Calu3 (cell line): ENCODE measurements around the gene C1D. TPM values are rescaled to one million over a fixed set of nuclear protein-coding genes. Genes with fewer than 3 reads are reported as not detected.
"Not testable (repeated sequence)": the region's sequence is repeated elsewhere in the genome, so short reads cannot be mapped to it uniquely, and the experiment has no call there.

Experiments
- BruUV-seq: library from RNA; stranded (reverse); fragments of 400-500 nt; replicated peaks from 2 replicates; lab custom pipeline; 2021; lab: Mats Ljungman, UMichigan
- CTCF ChIA-PET: fragments of 300-600 bp; sonication (Branson Sonifier 250); formaldehyde crosslinking; loops from one replicate; lab custom pipeline; 2022; ENCODE audit warnings: antibody characterized with exemption; lab: Charles Lee
- DNase-seq: peaks from one replicate; pipeline ENCODE4 v3.0.0; 2022
- H3K27ac Mint-ChIP-seq: one replicate; pipeline ENCODE4 v1.8.0; 2022; ENCODE audit warnings: mixed read lengths; ENCODE audit not compliant: unreplicated experiment
- H3K27me3 Mint-ChIP-seq: one replicate; pipeline ENCODE4 v1.8.0; 2022; ENCODE audit warnings: mixed read lengths; ENCODE audit not compliant: unreplicated experiment
- H3K36me3 Mint-ChIP-seq: one replicate; pipeline ENCODE4 v1.8.0; 2022; ENCODE audit warnings: mild to moderate bottlenecking, moderate library complexity, mixed read lengths; ENCODE audit not compliant: insufficient read depth, unreplicated experiment
- H3K4me1 Mint-ChIP-seq: one replicate; pipeline ENCODE4 v1.8.0; 2022; ENCODE audit warnings: mild to moderate bottlenecking, low read depth, mixed read lengths; ENCODE audit not compliant: unreplicated experiment
- H3K4me3 Mint-ChIP-seq: one replicate; pipeline ENCODE4 v1.8.0; 2022; ENCODE audit warnings: mild to moderate bottlenecking, low read depth, moderate library complexity, mixed read lengths; ENCODE audit not compliant: unreplicated experiment
- H3K9me3 Mint-ChIP-seq: one replicate; pipeline ENCODE4 v1.8.0; 2022; ENCODE audit warnings: low read depth, mixed read lengths; ENCODE audit not compliant: unreplicated experiment
- CTCF ChIP-seq: fragments of 200-600 bp; IDR thresholded peaks from one replicate; pipeline ENCODE4 v1.8.0; 2022; ENCODE audit warnings: antibody characterized with exemption; ENCODE audit not compliant: unreplicated experiment
- intact Hi-C: fragments of 100-400 bp; cut with micrococcal nuclease; formaldehyde crosslinking; loops from one replicate; pipeline ENCODE4 v1.10.0; 2022; ENCODE audit not compliant: unreplicated experiment
- total RNA-seq: library from RNA; stranded (reverse); gene quantifications from 2 replicates; pipeline ENCODE4 v1.2.3, GENCODE V29; 2022

Gene C1D
- total RNA-seq, 1 experiment from 2014 or later = 21.0 TPM

DNA sequence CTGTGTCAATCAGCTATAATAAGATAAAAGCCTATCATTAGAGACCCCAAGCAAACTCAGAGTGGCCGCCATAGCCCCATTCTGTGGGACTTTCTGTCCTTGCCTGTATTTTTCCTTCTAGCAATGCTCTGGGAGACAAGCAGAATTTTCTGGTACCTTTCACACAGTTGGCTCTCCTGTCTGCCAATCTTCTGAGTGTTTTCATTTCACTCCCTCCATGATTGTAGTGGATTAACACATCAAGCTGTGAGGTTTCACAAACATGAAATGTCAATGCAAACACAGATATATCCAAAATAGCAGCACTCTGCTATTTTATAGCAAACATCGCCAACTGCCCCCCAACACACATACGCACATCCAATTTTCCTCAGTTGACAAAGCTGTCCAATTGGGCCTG lies 64.9 kb downstream of the C1D start:
- CTCF ChIA-PET = interaction anchor here (0.6 kb wide), 1 partner anchor 39 kb away, joined by 4 read pairs; no protein-coding TSS in a partner anchor
- Mint-ChIP-seq H3K4me1 (no peaks in the 10 kb centered on the region), H3K4me3 (no peak overlapping the region), H3K9me3 (no peaks in the 10 kb centered on the region), H3K27me3 (peaks cover 47% of the 10 kb centered on the region), H3K36me3 (no peaks in the 10 kb centered on the region), H3K27ac (no peak overlapping the region)
- TF ChIP-seq CTCF = no peak
- no TSS peak for BruUV-seq
- no peak for DNase-seq
- intact Hi-C loops = no loop called here

- intact Hi-C loops = no loop called here
- H3K36me3 Mint-ChIP-seq = no peaks in the 10 kb centered on the region
- H3K9me3 Mint-ChIP-seq = no peaks in the 10 kb centered on the region
- CTCF ChIA-PET = interaction anchor here (0.6 kb wide), 1 partner anchor 39 kb away, joined by 4 read pairs; no protein-coding TSS in a partner anchor
- no peaks in the 10 kb centered on the region for H3K4me1 Mint-ChIP-seq
- no TSS peak for BruUV-seq
- H3K27ac Mint-ChIP-seq = no peak overlapping the region
- H3K27me3 Mint-ChIP-seq = peaks cover 44% of the 10 kb centered on the region
- DNase-seq = no peak
- TF ChIP-seq CTCF = no peak
- no peak overlapping the region for H3K4me3 Mint-ChIP-seq
These were observed 65.3 kb downstream of the C1D start for GRCh38 chr2:67997528-67997900.

- TF ChIP-seq CTCF = no peak
- CTCF ChIA-PET = interaction anchor here (0.6 kb wide), 1 partner anchor 40 kb away, joined by 4 read pairs; no protein-coding TSS in a partner anchor
- Mint-ChIP-seq H3K36me3 (no peaks in the 10 kb centered on the region), H3K4me3 (no peak overlapping the region), H3K9me3 (no peaks in the 10 kb centered on the region), H3K27me3 (peaks cover 38% of the 10 kb centered on the region), H3K27ac (no peak overlapping the region), H3K4me1 (no peaks in the 10 kb centered on the region)
- DNase-seq = no peak
- BruUV-seq = no TSS peak
- intact Hi-C loops = no loop called here
These were observed 65.9 kb downstream of the C1D start for GRCh38 chr2:67996772-67997527.

DNA sequence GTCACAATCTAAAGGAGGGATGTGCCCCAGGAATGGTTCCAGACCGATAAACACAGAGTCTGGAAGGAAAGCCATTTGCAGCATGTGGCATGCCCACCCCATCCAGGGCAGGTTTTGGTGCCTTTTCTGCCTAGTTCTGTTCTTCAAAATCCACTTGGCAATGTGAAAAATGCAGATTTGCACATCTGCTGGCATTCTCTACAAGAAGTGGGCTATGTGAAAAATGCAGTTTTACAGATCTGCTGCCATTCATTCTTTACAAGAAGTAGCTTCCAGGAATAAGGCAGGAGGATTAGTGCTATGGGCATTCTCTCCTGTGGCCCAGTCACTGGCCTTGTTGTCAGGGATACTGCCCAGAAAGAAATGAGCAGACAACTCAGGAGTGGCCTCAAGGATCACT lies 68.1 kb downstream of the C1D start:
- intact Hi-C loops = no loop called here
- TF ChIP-seq CTCF = no peak
- Mint-ChIP-seq H3K4me3 (no peak overlapping the region), H3K4me1 (no peaks in the 10 kb centered on the region), H3K36me3 (no peaks in the 10 kb centered on the region), H3K27ac (no peak overlapping the region), H3K9me3 (no peaks in the 10 kb centered on the region), H3K27me3 (peaks cover 43% of the 10 kb centered on the region)
- no peak for DNase-seq
- CTCF ChIA-PET = no interaction called here
- BruUV-seq = no TSS peak

- CTCF ChIA-PET, intact Hi-C loops, H3K36me3 Mint-ChIP-seq, H3K27ac Mint-ChIP-seq, DNase-seq, H3K4me3 Mint-ChIP-seq, BruUV-seq, H3K9me3 Mint-ChIP-seq, H3K4me1 Mint-ChIP-seq: not testable (repeated sequence)
- peaks cover 47% of the 10 kb centered on the region for H3K27me3 Mint-ChIP-seq
These were observed 68.7 kb downstream of the C1D start for GRCh38 chr2:67994069-67994468.
